ENCODE results near the gene ARHGAP6.
"Not testable (repeated sequence)": the region's sequence is repeated elsewhere in the genome, so short reads cannot be mapped to it uniquely, and the experiment has no call there.

ARHGAP6 gene

GRCh38 chrX:11578301-11578700, 87.4 kb downstream of the ARHGAP6 start:
- not testable (repeated sequence) for DNase-seq

GRCh38 chrX:11577603-11578002, 88.1 kb downstream of the ARHGAP6 start:
- DNase-seq, result no peak

GRCh38 chrX:11575332-11575731, 90.4 kb downstream of the ARHGAP6 start:
- no peak for DNase-seq

GRCh38 chrX:11567528-11568220, 98.0 kb downstream of the ARHGAP6 start:
- DNase-seq, result no peak

- no peak for DNase-seq
These were observed 98.9 kb downstream of the ARHGAP6 start for GRCh38 chrX:11566789-11567188.

- DNase-seq, result no peak
These were observed 99.5 kb downstream of the ARHGAP6 start for GRCh38 chrX:11566173-11566572.

GRCh38 chrX:11564546-11564945, 101.2 kb downstream of the ARHGAP6 start:
- no peak for DNase-seq

- DNase-seq, result no peak
These were observed 103.2 kb downstream of the ARHGAP6 start for GRCh38 chrX:11562570-11562969.

GRCh38 chrX:11558972-11559371, 106.7 kb downstream of the ARHGAP6 start:
- DNase-seq, result peak; percentile 48 to 60 (median 54)

GRCh38 chrX:11557120-11557519, 108.6 kb downstream of the ARHGAP6 start:
- no peak for DNase-seq

GRCh38 chrX:11555759-11556158, 110.0 kb downstream of the ARHGAP6 start:
- no peak for DNase-seq

GRCh38 chrX:11553594-11553993, 112.1 kb downstream of the ARHGAP6 start:
- DNase-seq, result no peak

GRCh38 chrX:11551151-11551550, 114.6 kb downstream of the ARHGAP6 start:
- no peak for DNase-seq

GRCh38 chrX:11546917-11547316, 118.8 kb downstream of the ARHGAP6 start:
- DNase-seq, result no peak

- DNase-seq, result no peak
These were observed 122.5 kb downstream of the ARHGAP6 start for GRCh38 chrX:11543249-11543648.

- no peak for DNase-seq
These were observed 124.2 kb downstream of the ARHGAP6 start for GRCh38 chrX:11541510-11541909.

- peak; percentile 8 to 61 (median 54) for DNase-seq
These were observed 125.0 kb downstream of the ARHGAP6 start for GRCh38 chrX:11540532-11541377.

GRCh38 chrX:11537141-11537540, 128.6 kb downstream of the ARHGAP6 start:
- DNase-seq, result peak in 2 of 4 experiments; percentile 6 to 11

GRCh38 chrX:11535156-11535919, 130.4 kb downstream of the ARHGAP6 start:
- DNase-seq, result no peak

GRCh38 chrX:11533199-11533651, 132.5 kb downstream of the ARHGAP6 start:
- peak in 3 of 4 experiments; percentile 25 to 86 (median 85) for DNase-seq

- no peak for DNase-seq
These were observed 133.2 kb downstream of the ARHGAP6 start for GRCh38 chrX:11532291-11533078.

- peak in 2 of 4 experiments; percentile 24 to 29 for DNase-seq
These were observed 134.5 kb downstream of the ARHGAP6 start for GRCh38 chrX:11531226-11531625.

Data from suppressor macrophage (primary cell).